ENCODE data around the gene ZDHHC12. TPM values are rescaled to one million over a fixed set of nuclear protein-coding genes. Genes with fewer than 3 reads are reported as not detected.

ZDHHC12 gene
- total and polyA plus RNA-seq, 3 donors from 2014 or later = 36.4 to 57.5 (median 39.3) TPM

- no peak overlapping the region for H3K4me3 ChIP-seq
- H3K27ac ChIP-seq = no peak overlapping the region
- TF ChIP-seq CTCF (IDR thresholded peaks at IDR 0.05) (no peak), POLR2A (IDR thresholded peaks at IDR 0.05) (no peak)
- no peak for DNase-seq
- no peaks in the 10 kb centered on the region for H3K9me3 ChIP-seq
- WGBS, 2 donors = 89 to 90% methylated on average over 12 to 22 of the region's 22 CpGs
- H3K36me3 ChIP-seq (ENCODE audit: low read depth, missing control alignments) = no peaks in the 10 kb centered on the region
- H3K4me1 ChIP-seq = peaks cover 4% of the 10 kb centered on the region
- H3K27me3 ChIP-seq = no peaks in the 10 kb centered on the region
- intact Hi-C loops (cut with DNase I; ENCODE audit: low total_unique reads) = no loop called here
Measured at GRCh38 chr9:128750926-128751595, 27.1 kb upstream of the ZDHHC12 start.

GRCh38 chr9:128747241-128747640 is 23.3 kb upstream of the ZDHHC12 start:
- TF ChIP-seq POLR2A (IDR thresholded peaks at IDR 0.05) = no peak
- TF ChIP-seq CTCF (IDR thresholded peaks at IDR 0.05) = no peak
- no peaks in the 10 kb centered on the region for H3K36me3 ChIP-seq (ENCODE audit: low read depth, missing control alignments)
- WGBS, 2 donors = 71 to 74% methylated on average over 1 of the region's 1 CpG

GRCh38 chr9:128743421-128743820 is 19.5 kb upstream of the ZDHHC12 start:
- no peaks in the 10 kb centered on the region for H3K27me3 ChIP-seq
- TF ChIP-seq POLR2A (IDR thresholded peaks at IDR 0.05) (no peak), CTCF (IDR thresholded peaks at IDR 0.05) (no peak)
- DNase-seq = no peak
- peaks cover 4% of the 10 kb centered on the region for H3K4me1 ChIP-seq
- no peaks in the 10 kb centered on the region for H3K9me3 ChIP-seq
- no peak overlapping the region for H3K4me3 ChIP-seq
- 88 to 100% methylated on average over 1 of the region's 1 CpG for WGBS, 2 donors
- H3K27ac ChIP-seq = no peak overlapping the region
- H3K36me3 ChIP-seq (ENCODE audit: low read depth, missing control alignments) = no peaks in the 10 kb centered on the region
- intact Hi-C loops (cut with DNase I; ENCODE audit: low total_unique reads) = no loop called here

More at GRCh38 chr9:128747241-128747640, 23.3 kb upstream of the ZDHHC12 start:
- no peak overlapping the region for H3K27ac ChIP-seq
- no peaks in the 10 kb centered on the region for H3K9me3 ChIP-seq
- DNase-seq = peak; percentile 48
- intact Hi-C loops (cut with DNase I; ENCODE audit: low total_unique reads) = no loop called here
- no peak overlapping the region for H3K4me3 ChIP-seq
- H3K27me3 ChIP-seq = no peaks in the 10 kb centered on the region
- peaks cover 4% of the 10 kb centered on the region for H3K4me1 ChIP-seq

GRCh38 chr9:128742401-128742800 is 18.5 kb upstream of the ZDHHC12 start:
- no peaks in the 10 kb centered on the region for H3K27me3 ChIP-seq
- no peak for DNase-seq
- TF ChIP-seq CTCF (IDR thresholded peaks at IDR 0.05) (no peak), POLR2A (IDR thresholded peaks at IDR 0.05) (no peak)
- no peaks in the 10 kb centered on the region for H3K9me3 ChIP-seq
- no peak overlapping the region for H3K4me3 ChIP-seq
- WGBS, 2 donors = 84 to 87% methylated on average over 12 to 20 of the region's 20 CpGs
- intact Hi-C loops (cut with DNase I; ENCODE audit: low total_unique reads) = no loop called here
- H3K27ac ChIP-seq = no peak overlapping the region
- H3K36me3 ChIP-seq (ENCODE audit: low read depth, missing control alignments) = no peaks in the 10 kb centered on the region
- H3K4me1 ChIP-seq = peaks cover 4% of the 10 kb centered on the region

- no peaks in the 10 kb centered on the region for H3K4me1 ChIP-seq
- intact Hi-C loops (cut with DNase I; ENCODE audit: low total_unique reads) = no loop called here
- H3K27me3 ChIP-seq = no peaks in the 10 kb centered on the region
- H3K4me3 ChIP-seq = no peak overlapping the region
- H3K27ac ChIP-seq = no peak overlapping the region
- TF ChIP-seq POLR2A (IDR thresholded peaks at IDR 0.05) (no peak), CTCF (IDR thresholded peaks at IDR 0.05) (no peak)
- H3K9me3 ChIP-seq = no peaks in the 10 kb centered on the region
- peak; percentile 88 for DNase-seq
- 45 to 73% methylated on average over 2 of the region's 2 CpGs for WGBS, 2 donors
- no peaks in the 10 kb centered on the region for H3K36me3 ChIP-seq (ENCODE audit: low read depth, missing control alignments)
Measured at GRCh38 chr9:128735373-128735772, 11.4 kb upstream of the ZDHHC12 start.

Data from testis (tissue), 3 donors.